ENCODE measurements around the gene FAM240A.
A peak's percentile ranks its signal among the peaks of the same experiment; 100 is the strongest.

FAM240A gene

GRCh38 chr3:46626039-46626438 lies 13.7 kb downstream of the FAM240A start:
- DNase-seq (ENCODE audit: low spot score) = no peak

- no peak for DNase-seq (ENCODE audit: low spot score)
Measured at GRCh38 chr3:46627078-46627477, 14.8 kb downstream of the FAM240A start.

- peak; percentile 38 for DNase-seq (ENCODE audit: low spot score)
Measured at GRCh38 chr3:46628901-46629369, 16.6 kb downstream of the FAM240A start.

- peak; percentile 65 for DNase-seq (ENCODE audit: low spot score)
Measured at GRCh38 chr3:46629551-46630517, 17.5 kb downstream of the FAM240A start.

- DNase-seq (ENCODE audit: low spot score) = no peak
Measured at GRCh38 chr3:46632792-46633191, 20.5 kb downstream of the FAM240A start.

GRCh38 chr3:46634856-46635255 lies 22.5 kb downstream of the FAM240A start:
- DNase-seq (ENCODE audit: low spot score) = no peak

- no peak for DNase-seq (ENCODE audit: low spot score)
Measured at GRCh38 chr3:46639221-46639620, 26.9 kb downstream of the FAM240A start.

GRCh38 chr3:46640927-46641326 lies 28.6 kb downstream of the FAM240A start:
- no peak for DNase-seq (ENCODE audit: low spot score)

GRCh38 chr3:46642971-46643370 lies 30.6 kb downstream of the FAM240A start:
- no peak for DNase-seq (ENCODE audit: low spot score)

- DNase-seq (ENCODE audit: low spot score) = no peak
Measured at GRCh38 chr3:46643701-46644100, 31.4 kb downstream of the FAM240A start.

- no peak for DNase-seq (ENCODE audit: low spot score)
Measured at GRCh38 chr3:46646700-46647099, 34.4 kb downstream of the FAM240A start.

- DNase-seq (ENCODE audit: low spot score) = no peak
Measured at GRCh38 chr3:46648096-46648495, 35.8 kb downstream of the FAM240A start.

GRCh38 chr3:46649436-46649835 lies 37.1 kb downstream of the FAM240A start:
- DNase-seq (ENCODE audit: low spot score) = no peak

- no peak for DNase-seq (ENCODE audit: low spot score)
Measured at GRCh38 chr3:46651084-46651483, 38.8 kb downstream of the FAM240A start.

- no peak for DNase-seq (ENCODE audit: low spot score)
Measured at GRCh38 chr3:46655271-46655670, 42.9 kb downstream of the FAM240A start.

GRCh38 chr3:46656778-46657556 lies 44.6 kb downstream of the FAM240A start:
- DNase-seq (ENCODE audit: low spot score) = no peak

- no peak for DNase-seq (ENCODE audit: low spot score)
Measured at GRCh38 chr3:46659285-46659684, 47.0 kb downstream of the FAM240A start.

GRCh38 chr3:46660003-46660402 lies 47.7 kb downstream of the FAM240A start:
- no peak for DNase-seq (ENCODE audit: low spot score)

- no peak for DNase-seq (ENCODE audit: low spot score)
Measured at GRCh38 chr3:46660543-46661523, 48.5 kb downstream of the FAM240A start.

- DNase-seq (ENCODE audit: low spot score) = no peak
Measured at GRCh38 chr3:46661776-46662766, 49.7 kb downstream of the FAM240A start.
